Fibroblast of lung (primary cell): ENCODE data around the gene TGFBR2. TPM values are rescaled to one million over a fixed set of nuclear protein-coding genes. Genes with fewer than 3 reads are reported as not detected.

Experiments
- DNase-seq, 2 donors: peaks; one replicate each; pipeline versions ENCODE4 v3.0.0 to v3.0.0-alpha.2; 2010; ENCODE audit warnings: low read depth in 2 of 2
- H2AFZ ChIP-seq: 2 replicates; pipeline ENCODE4 v1.5.1; 2012; ENCODE audit warnings: low read length, control low read depth, inconsistent platforms
- H3K27ac ChIP-seq: 2 replicates; pipeline ENCODE4 v1.5.1; 2011; ENCODE audit warnings: low read length, control low read depth; ENCODE audit not compliant: insufficient read depth
- H3K27me3 ChIP-seq: 2 replicates; pipeline ENCODE4 v1.5.1; 2011; ENCODE audit warnings: mild to moderate bottlenecking, low read length; ENCODE audit not compliant: control insufficient read depth, insufficient read depth
- H3K36me3 ChIP-seq: 2 replicates; pipeline ENCODE4 v1.5.1; 2011; ENCODE audit warnings: low read length; ENCODE audit not compliant: control insufficient read depth, insufficient read depth
- H3K4me1 ChIP-seq: 2 replicates; pipeline ENCODE4 v1.5.1; 2011; ENCODE audit warnings: low read length; ENCODE audit not compliant: control insufficient read depth, insufficient read depth; ENCODE audit errors: extremely low read depth
- H3K4me2 ChIP-seq: 2 replicates; pipeline ENCODE4 v1.5.1; 2011; ENCODE audit warnings: low read length, control low read depth; ENCODE audit not compliant: insufficient read depth; ENCODE audit errors: extremely low read depth
- H3K4me3 ChIP-seq, 4 experiments: fragments of 200-600 bp in 1 of 4; sonication (generic) in 1 of 4; replicated peaks in 1 of 4; 2 replicates each; pipeline ENCODE4 v1.5.1; 2011 to 2016; ENCODE audit warnings: low read length in 4 of 4, low read depth in 3 of 4, mild to moderate bottlenecking in 3 of 4, control low read depth in 2 of 4, inconsistent platforms in 1 of 4, mixed read lengths in 1 of 4; ENCODE audit not compliant: insufficient read depth in 1 of 4; ENCODE audit errors: control extremely low read depth in 1 of 4
- H3K79me2 ChIP-seq: 2 replicates; pipeline ENCODE4 v1.5.1; 2012; ENCODE audit warnings: mild to moderate bottlenecking, low read length, inconsistent platforms; ENCODE audit not compliant: control insufficient read depth, insufficient read depth
- H3K9ac ChIP-seq: 2 replicates; pipeline ENCODE4 v1.5.1; 2011; ENCODE audit warnings: mild to moderate bottlenecking, low read length, control low read depth; ENCODE audit not compliant: insufficient read depth
- H3K9me3 ChIP-seq: 2 replicates; pipeline ENCODE4 v1.5.1; 2012; ENCODE audit warnings: low read depth, low read length; ENCODE audit not compliant: control insufficient read depth, insufficient read depth
- H4K20me1 ChIP-seq: 2 replicates; pipeline ENCODE4 v1.5.1; 2011; ENCODE audit warnings: low read length; ENCODE audit not compliant: control insufficient read depth, insufficient read depth; ENCODE audit errors: extremely low read depth
- EZH2 ChIP-seq: IDR thresholded peaks from 2 replicates; pipeline ENCODE4 v1.5.1; 2012; ENCODE audit warnings: low read length, control low read depth, mild to moderate bottlenecking; ENCODE audit errors: missing control alignments
- polyA plus RNA-seq, 2 donors: library from polyadenylated mRNA; depleted of rRNA in 1 of 2; stranded (reverse) in 1 of 2; unstranded in 1 of 2; fragments of >200 nt; gene quantifications; 2 replicates each; pipeline ENCODE4 v1.2.1, GENCODE V29; 2011 to 2012; ENCODE audit warnings: missing spikeins in 1 of 2
- total RNA-seq: library from RNA; depleted of rRNA; stranded (reverse); fragments of >200 nt; gene quantifications from 2 replicates; pipeline ENCODE4 v1.2.1, GENCODE V29; 2014
- TF ChIP-seq, protein P1 (sequence below), 2 donors: IDR thresholded peaks in 1 of 2; conservative IDR thresholded peaks in 1 of 2; 1 replicate in 1 of 2; 2 replicates in 1 of 2; pipeline ENCODE4 v1.5.1; 2011 to 2012; ENCODE audit warnings: low read length in 2 of 2, control low read depth in 1 of 2, inconsistent platforms in 1 of 2, low read depth in 1 of 2, mild to moderate bottlenecking in 1 of 2

TGFBR2 gene
- total and polyA plus RNA-seq, 2 donors (not counting 1 experiment from before 2014, with no cell fraction given): 93.0 to 126 TPM

DNA sequence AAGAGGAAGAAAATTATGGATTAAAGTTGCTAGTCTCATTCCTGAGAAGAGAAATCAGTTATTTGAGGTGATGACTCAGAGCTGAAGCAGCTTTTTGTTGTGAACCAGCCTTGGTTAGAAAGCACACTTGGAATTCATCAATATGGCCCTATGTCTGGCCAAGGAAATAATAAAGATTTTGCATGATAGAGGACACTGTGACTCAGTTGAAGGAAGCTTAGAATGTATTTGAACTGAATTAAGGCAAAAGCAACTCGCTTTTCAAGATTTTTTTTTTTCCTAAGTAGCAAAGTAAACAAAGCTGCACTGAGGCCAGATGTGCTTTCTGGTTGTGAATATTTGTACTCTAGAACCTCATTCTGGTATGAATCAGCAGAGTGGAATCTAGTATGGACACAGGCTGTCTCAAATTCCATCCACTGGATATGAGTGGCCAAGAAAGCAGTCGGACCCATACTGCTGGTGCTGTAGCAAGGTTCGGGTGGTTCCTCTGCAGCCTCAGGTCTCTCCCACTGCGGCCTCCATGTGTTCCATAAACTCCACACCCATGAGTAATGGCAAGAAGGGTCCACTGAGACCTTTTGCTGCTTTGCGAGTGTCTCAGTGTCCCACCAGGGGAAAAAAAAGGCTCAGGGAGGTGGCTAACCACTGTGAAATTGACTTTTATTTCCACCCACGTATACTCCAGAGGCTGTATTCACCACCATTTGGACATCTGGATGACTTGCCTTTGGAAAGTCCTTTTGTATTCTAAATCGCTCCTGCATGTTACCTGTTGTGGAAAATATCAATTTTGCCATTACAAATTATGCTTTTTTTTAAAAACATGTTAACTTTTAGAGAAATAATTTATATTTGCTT, 53.1 kb downstream of the TGFBR2 start:
- Histone ChIP-seq H3K36me3 (peaks cover 9% of the 10 kb centered on the region), H3K9ac (no peak overlapping the region), H4K20me1 (no peaks in the 10 kb centered on the region), H3K27ac (peak overlapping the region; percentile 82), H3K79me2 (peaks cover 19% of the 10 kb centered on the region), H3K4me2 (peak overlapping the region; percentile 79), H3K27me3 (no peaks in the 10 kb centered on the region), H3K4me3 (peak overlapping the region in 1 of 4 experiments; percentile 6), H2AFZ (no peak overlapping the region), H3K9me3 (no peaks in the 10 kb centered on the region), H3K4me1 (peaks cover 17% of the 10 kb centered on the region)
- TF ChIP-seq, protein P1, sequence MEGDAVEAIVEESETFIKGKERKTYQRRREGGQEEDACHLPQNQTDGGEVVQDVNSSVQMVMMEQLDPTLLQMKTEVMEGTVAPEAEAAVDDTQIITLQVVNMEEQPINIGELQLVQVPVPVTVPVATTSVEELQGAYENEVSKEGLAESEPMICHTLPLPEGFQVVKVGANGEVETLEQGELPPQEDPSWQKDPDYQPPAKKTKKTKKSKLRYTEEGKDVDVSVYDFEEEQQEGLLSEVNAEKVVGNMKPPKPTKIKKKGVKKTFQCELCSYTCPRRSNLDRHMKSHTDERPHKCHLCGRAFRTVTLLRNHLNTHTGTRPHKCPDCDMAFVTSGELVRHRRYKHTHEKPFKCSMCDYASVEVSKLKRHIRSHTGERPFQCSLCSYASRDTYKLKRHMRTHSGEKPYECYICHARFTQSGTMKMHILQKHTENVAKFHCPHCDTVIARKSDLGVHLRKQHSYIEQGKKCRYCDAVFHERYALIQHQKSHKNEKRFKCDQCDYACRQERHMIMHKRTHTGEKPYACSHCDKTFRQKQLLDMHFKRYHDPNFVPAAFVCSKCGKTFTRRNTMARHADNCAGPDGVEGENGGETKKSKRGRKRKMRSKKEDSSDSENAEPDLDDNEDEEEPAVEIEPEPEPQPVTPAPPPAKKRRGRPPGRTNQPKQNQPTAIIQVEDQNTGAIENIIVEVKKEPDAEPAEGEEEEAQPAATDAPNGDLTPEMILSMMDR (conservative IDR thresholded peaks at IDR 0.05 in 1 of 2, IDR thresholded peaks at IDR 0.05 in 1 of 2; ENCODE audit: low read depth in 1 of 2, low read length in 2 of 2): no peak
- DNase-seq: peak; percentile 91 to 98

DNA sequence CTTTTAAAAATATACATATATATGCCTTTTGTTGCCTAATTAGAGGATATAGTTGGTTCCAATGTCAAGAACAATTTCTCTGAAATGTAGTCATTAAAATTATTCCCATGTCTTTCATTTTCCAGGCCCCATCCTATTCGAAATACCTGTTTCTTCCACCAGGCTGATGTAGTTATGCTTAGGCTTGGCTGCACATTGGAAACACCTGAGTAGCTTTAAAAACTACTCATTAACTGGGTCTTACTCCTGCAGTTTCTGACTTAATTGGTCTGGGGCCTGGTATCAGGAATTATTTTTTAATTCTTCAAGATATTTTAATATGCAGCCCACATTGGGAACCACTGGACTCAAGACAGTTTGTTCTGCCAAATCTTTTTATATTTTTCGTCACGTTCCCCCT, 53.7 kb downstream of the TGFBR2 start:
- Histone ChIP-seq H3K27ac (no peak overlapping the region), H3K79me2 (peaks cover 16% of the 10 kb centered on the region), H3K9me3 (no peaks in the 10 kb centered on the region), H2AFZ (no peak overlapping the region), H3K36me3 (peaks cover 6% of the 10 kb centered on the region), H3K4me1 (peaks cover 17% of the 10 kb centered on the region), H3K4me3 (no peak overlapping the region), H3K4me2 (no peak overlapping the region), H3K9ac (no peak overlapping the region), H4K20me1 (no peaks in the 10 kb centered on the region), H3K27me3 (no peaks in the 10 kb centered on the region)
- DNase-seq: no peak
- no peak for TF ChIP-seq EZH2
- TF ChIP-seq, protein P1 (conservative IDR thresholded peaks at IDR 0.05 in 1 of 2, IDR thresholded peaks at IDR 0.05 in 1 of 2; ENCODE audit: low read depth in 1 of 2, low read length in 2 of 2): no peak

DNA sequence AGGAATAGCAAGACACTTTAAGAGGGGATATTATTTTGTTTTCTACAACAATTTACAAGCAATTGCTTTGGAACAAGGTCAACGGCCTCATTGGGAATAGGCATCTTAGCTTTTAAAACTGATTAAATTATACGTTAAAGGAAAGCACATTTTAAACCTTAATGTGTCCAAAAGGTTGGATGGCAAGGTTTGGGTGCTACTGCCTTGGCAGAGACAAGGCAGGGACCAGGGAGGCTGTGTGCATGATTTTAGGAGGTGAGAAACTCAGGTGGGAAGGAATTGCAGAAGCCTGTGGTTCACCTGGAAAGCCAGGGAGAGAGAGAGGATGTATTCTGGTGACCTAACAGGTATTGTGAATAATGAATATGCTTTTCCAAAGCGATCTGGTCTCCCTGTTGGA, 54.3 kb downstream of the TGFBR2 start:
- no peak overlapping the region for H3K27ac ChIP-seq
- DNase-seq: no peak
- TF ChIP-seq, protein P1 (conservative IDR thresholded peaks at IDR 0.05 in 1 of 2, IDR thresholded peaks at IDR 0.05 in 1 of 2; ENCODE audit: low read depth in 1 of 2, low read length in 2 of 2): no peak
- TF ChIP-seq EZH2: no peak
- H3K36me3 ChIP-seq: peaks cover 5% of the 10 kb centered on the region
- H3K79me2 ChIP-seq: peaks cover 13% of the 10 kb centered on the region
- H3K27me3 ChIP-seq: no peaks in the 10 kb centered on the region
- no peak overlapping the region for H3K4me3 ChIP-seq
- H4K20me1 ChIP-seq: no peaks in the 10 kb centered on the region
- H2AFZ ChIP-seq: no peak overlapping the region
- H3K4me1 ChIP-seq: peaks cover 17% of the 10 kb centered on the region
- H3K9me3 ChIP-seq: no peaks in the 10 kb centered on the region
- H3K9ac ChIP-seq: no peak overlapping the region
- H3K4me2 ChIP-seq: no peak overlapping the region
